Measurements from ENCODE around the gene TLCD1.
"Not testable (repeated sequence)": the region's sequence is repeated elsewhere in the genome, so short reads cannot be mapped to it uniquely, and the experiment has no call there.

TLCD1 gene

DNA sequence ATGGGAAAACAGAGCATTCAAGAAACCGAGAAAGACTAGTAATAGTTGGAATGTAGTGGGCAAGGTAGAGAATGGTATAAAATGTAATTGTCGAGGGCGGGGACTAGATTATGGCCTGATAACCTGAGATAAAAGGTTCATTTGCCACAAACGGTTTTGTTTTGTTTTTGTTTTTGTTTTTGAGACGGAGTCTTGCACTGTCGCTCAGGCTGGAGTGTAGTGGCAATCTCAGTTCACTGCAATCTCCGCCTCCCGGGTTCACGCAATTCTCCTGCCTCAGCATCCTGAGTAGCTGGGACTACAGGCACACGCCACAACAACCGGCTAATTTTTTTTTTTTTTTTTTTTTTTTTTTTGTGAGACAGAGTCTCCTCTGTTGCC is 3.9 kb upstream of the TLCD1 start:
- Histone ChIP-seq H3K36me3 (ENCODE audit: insufficient read depth, low read length) (peaks cover 7% of the 10 kb centered on the region), H3K27me3 (ENCODE audit: insufficient read depth, low read length) (no peaks in the 10 kb centered on the region), H3K4me1 (ENCODE audit: insufficient read depth, low read length) (peaks cover 21% of the 10 kb centered on the region), H3K4me3 (ENCODE audit: low read length) (no peak overlapping the region), H3K9me3 (ENCODE audit: low read length) (no peaks in the 10 kb centered on the region), H2AFZ (ENCODE audit: low read depth, low read length) (no peak overlapping the region)

DNA sequence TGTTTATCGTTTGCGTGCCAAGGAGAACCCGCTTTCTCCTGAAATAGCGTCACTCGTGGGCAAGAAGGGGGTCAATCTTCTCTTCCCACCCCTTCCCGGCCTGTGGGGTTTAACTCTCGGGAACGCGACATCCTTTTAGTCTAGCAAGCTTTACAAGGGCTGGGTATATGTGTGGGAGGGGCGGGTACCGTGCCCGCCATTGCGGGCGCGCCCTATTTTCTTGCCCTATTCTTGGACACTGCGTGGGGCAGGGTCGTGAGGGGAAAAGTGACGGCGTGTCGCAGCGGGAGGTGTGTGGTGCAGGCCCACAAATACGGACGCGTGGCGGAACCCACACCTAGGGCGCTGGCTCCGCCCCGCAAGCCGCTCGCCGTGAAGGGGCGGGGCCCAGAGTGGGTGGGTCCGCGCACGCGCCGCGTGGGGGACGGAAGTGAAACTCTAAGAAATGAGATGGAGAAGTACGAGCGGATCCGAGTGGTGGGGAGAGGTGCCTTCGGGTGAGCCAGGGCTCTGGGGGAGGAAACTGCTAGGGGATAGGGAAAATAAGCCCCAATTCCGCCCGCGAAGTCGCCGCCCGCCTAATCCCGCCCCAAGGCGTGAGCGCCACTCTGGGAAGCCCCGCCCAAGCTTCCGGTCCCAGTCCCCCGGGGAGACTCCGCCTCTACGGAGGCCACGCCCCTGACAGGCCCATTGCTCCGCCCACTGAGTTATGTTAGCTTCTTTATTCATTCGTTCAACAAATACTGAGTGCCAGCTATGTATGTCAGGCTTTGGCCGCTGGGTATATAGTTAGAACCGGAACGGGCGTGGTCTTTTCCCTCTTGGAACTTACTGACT is 2.5 kb upstream of the TLCD1 start, which contains the start of gene NEK8:
Gene NEK8 (plus strand): TSS at position 425 of the 837 bp plus-strand sequence. CDS start 26 bp downstream, at position 451.
- Histone ChIP-seq H2AFZ (ENCODE audit: low read depth, low read length) (peak within 1 kb of the TSS; percentile 95), H3K9me3 (ENCODE audit: low read length) (no peaks in the 10 kb centered on the region), H3K4me3 (ENCODE audit: low read length) (peak within 1 kb of the TSS; percentile 93), H3K36me3 (ENCODE audit: insufficient read depth, low read length) (peaks cover 10% of the 10 kb centered on the region), H3K4me1 (ENCODE audit: insufficient read depth, low read length) (peaks cover 32% of the 10 kb centered on the region), H3K27me3 (ENCODE audit: insufficient read depth, low read length) (no peaks in the 10 kb centered on the region)

DNA sequence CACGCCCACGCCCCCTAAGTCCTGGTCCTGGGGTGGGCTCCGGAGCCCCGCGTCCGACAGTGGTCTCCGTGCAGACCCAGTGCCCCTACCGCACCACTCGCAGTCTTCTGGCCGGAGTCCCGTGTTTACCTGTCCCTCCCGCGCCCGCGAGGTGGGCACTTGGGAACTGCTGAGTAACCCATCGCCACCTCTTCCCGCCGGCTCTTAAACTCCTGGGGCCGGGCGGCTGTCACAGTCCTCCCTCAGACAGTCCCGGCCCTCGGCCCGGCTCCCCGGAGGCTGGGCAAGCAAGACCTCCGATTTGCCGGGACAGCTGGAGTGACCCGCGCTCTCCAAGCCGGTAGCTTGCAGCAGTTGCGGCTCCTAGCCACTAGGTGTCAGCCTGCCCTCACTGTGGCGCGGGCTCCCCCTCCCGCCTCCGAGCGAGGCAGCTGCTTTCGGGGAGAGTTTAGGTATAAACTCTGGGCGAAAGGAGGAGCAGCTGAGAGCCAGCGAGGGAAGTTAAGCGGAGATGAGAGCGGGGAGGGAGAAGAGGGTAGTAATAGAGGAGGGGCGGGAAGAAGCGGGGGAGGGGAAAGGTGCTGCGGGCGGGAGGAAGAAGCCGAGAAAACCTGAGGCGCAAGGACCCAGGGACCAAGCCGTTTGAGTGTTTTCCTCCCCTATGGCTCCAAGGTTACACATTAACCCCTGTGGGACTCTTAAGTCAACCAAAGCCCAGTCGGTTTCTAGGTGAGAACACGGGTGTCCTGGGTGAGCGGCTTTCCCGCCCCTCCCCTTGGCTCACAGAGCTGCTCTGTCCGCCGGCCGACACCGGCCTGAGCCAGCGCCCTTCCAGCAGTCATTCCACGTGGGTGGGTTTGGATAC is 826 bp upstream of the TLCD1 start:
- Histone ChIP-seq H3K4me3 (ENCODE audit: low read length) (peak overlapping the region; percentile 93), H3K36me3 (ENCODE audit: insufficient read depth, low read length) (peaks cover 26% of the 10 kb centered on the region), H2AFZ (ENCODE audit: low read depth, low read length) (peak overlapping the region; percentile 64), H3K27me3 (ENCODE audit: insufficient read depth, low read length) (no peaks in the 10 kb centered on the region), H3K4me1 (ENCODE audit: insufficient read depth, low read length) (peaks cover 47% of the 10 kb centered on the region), H3K9me3 (ENCODE audit: low read length) (no peaks in the 10 kb centered on the region)

DNA sequence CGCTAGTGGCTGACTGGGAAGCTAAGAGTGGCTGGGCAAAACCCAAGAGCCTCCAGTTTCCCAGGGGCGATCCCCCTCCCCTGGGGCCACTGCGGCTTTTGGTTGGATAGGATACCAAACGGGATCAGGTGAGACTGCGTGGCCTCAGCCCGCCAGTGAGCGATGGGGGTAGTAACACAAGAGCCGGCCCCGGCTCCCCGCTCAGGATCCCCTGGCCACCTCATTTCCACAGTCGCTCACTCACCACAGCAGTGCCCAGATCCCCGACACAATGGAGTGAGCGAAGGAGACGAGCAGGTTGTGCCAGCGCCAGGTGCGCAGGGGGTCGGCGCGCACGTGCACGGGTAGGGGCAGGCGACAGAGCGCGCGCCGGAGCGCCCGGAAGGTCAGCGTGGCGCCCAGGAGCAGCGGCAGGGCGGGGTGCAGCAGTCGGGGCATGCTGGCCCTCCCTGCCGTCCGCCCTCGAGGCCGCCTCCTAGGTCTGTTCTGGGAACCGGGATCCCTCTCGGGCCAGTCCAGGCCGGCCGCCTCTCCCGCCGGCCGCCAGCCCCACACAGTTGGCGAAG is 290 bp downstream of the TLCD1 start:
- Histone ChIP-seq H3K27me3 (ENCODE audit: insufficient read depth, low read length) (no peaks in the 10 kb centered on the region), H2AFZ (ENCODE audit: low read depth, low read length) (no peak overlapping the region), H3K4me1 (ENCODE audit: insufficient read depth, low read length) (peaks cover 58% of the 10 kb centered on the region), H3K9me3 (ENCODE audit: low read length) (no peaks in the 10 kb centered on the region), H3K36me3 (ENCODE audit: insufficient read depth, low read length) (peaks cover 34% of the 10 kb centered on the region), H3K4me3 (ENCODE audit: low read length) (peak overlapping the region; percentile 93)

DNA sequence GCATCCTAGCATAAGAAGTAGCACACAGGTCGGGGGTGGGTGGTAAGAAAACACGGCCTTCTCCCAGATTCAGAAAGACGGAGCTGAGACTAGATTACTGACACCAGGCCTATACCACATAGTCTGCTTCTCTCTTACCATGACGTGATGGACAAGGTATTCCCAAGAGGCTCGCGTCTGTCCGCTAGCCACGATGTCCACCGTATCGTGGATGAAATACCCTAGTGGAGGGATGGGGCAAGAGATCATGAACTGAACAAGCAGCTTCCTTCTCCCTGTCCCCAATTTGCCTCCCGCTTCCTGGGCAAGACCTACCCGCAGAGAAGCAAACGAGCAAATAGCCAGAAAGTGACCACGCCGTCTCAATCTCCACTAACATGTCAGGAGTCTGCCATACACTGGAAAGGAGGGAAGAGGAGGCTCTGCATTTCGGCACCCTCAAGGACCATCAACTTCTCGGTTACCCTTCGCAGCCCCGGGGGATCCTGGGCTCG is 820 bp downstream of the TLCD1 start:
- no peaks in the 10 kb centered on the region for H3K9me3 ChIP-seq (ENCODE audit: low read length)
- H3K4me1 ChIP-seq (ENCODE audit: insufficient read depth, low read length) = peaks cover 59% of the 10 kb centered on the region
- no peak overlapping the region for H2AFZ ChIP-seq (ENCODE audit: low read depth, low read length)
- no peaks in the 10 kb centered on the region for H3K27me3 ChIP-seq (ENCODE audit: insufficient read depth, low read length)
- H3K36me3 ChIP-seq (ENCODE audit: insufficient read depth, low read length) = peaks cover 34% of the 10 kb centered on the region
- peak overlapping the region; percentile 93 for H3K4me3 ChIP-seq (ENCODE audit: low read length)

DNA sequence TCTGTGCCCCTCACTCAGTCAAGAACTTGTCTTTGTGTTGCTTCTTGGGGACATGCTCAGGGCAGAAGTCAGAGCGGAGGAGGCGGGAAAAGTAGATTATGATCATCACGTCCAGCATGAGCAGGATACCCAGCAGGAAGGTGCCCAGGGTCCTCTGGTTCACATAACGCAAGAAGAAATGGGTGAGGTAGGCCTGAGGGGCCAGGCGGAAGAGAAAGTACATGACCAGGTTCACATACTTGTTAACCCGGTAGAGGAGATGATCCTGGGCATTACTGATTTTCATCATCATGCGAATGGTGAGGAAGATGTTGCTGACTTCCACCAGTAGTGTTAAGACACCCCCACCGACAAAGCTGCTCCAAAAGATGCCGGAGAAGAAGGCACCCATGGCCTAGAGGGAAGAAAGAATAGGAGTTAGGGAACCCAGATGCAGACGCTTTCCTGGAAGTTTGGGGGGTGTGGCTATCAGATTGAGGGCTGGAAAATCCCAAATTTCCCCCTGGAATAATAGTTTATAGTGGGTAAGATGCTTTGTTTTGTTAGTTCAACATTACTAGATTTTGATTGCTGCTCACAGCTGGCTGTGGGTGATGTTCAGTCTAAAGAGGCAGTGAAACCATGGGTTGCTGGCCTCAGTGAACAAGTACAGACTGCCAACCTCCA is 1.4 kb downstream of the TLCD1 start:
- peaks cover 59% of the 10 kb centered on the region for H3K4me1 ChIP-seq (ENCODE audit: insufficient read depth, low read length)
- no peaks in the 10 kb centered on the region for H3K9me3 ChIP-seq (ENCODE audit: low read length)
- H3K27me3 ChIP-seq (ENCODE audit: insufficient read depth, low read length) = no peaks in the 10 kb centered on the region
- H3K4me3 ChIP-seq (ENCODE audit: low read length) = peak overlapping the region; percentile 93
- no peak overlapping the region for H2AFZ ChIP-seq (ENCODE audit: low read depth, low read length)
- H3K36me3 ChIP-seq (ENCODE audit: insufficient read depth, low read length) = peaks cover 34% of the 10 kb centered on the region

DNA sequence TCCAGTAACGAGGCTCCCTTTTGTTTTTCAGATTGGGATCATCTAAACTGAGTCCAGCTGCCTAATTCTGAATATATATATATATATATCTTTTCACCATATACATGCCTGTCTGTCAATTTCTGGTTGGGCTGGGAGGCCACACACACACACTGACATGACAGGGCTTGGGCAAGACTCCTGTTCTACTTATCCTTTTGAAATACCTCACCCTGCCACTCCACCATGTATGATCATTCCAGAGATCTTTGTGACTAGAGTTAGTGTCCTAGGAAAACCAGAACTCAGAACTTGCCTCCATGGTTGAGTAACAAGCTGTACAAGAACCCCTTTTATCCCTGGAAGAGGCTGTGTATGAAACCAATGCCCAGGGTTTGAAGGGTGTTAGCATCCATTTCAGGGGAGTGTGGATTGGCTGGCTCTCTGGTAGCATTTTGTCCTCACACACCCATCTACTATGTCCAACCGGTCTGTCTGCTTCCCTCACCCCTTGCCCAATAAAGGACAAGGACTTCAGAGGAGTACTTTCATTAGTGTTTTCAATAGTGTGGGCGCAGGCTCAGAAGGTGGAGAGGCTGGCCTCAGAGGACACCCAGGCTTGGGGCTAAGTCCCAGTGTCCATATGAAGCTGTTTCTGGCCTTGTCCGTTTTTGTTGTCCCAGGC is 2.1 kb downstream of the TLCD1 start:
- H3K27me3 ChIP-seq (ENCODE audit: insufficient read depth, low read length); H3K9me3 ChIP-seq (ENCODE audit: low read length); H2AFZ ChIP-seq (ENCODE audit: low read depth, low read length); H3K4me3 ChIP-seq (ENCODE audit: low read length): not testable (repeated sequence)
- Histone ChIP-seq H3K4me1 (ENCODE audit: insufficient read depth, low read length) (peaks cover 60% of the 10 kb centered on the region), H3K36me3 (ENCODE audit: insufficient read depth, low read length) (peaks cover 34% of the 10 kb centered on the region)

DNA sequence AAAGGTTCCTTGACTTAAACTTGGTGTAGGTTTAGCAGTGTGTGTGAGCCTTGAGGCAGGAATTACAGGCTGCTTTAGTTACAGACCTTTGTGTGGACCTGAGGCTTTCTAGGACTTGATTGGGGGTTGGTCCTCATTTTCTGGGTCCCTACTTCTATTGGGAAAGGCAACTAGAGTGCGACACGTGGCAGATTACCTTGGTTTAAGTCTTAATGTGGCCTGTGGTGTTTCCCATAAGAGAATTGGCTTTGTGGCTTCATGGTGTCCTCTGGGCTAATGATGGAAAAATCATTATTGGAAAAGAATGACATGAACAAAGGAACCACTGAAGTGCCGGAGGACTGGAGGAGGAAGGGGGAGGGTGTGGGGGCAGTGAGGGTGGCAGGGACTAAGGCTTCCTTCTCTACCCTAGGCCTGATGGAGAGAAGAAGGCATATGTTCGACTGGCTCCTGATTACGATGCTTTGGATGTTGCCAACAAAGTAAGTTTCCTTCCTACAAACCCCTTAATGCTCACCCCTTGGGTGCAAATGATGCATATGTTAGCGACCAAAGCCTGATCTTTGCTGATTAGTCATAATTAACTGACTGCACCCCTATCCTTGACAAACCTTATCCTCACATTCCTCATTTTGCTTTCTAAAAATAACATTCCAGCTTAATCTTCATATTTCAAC is 2.7 kb downstream of the TLCD1 start:
- H3K4me1 ChIP-seq (ENCODE audit: insufficient read depth, low read length) = peaks cover 67% of the 10 kb centered on the region
- H2AFZ ChIP-seq (ENCODE audit: low read depth, low read length) = no peak overlapping the region
- H3K9me3 ChIP-seq (ENCODE audit: low read length) = no peaks in the 10 kb centered on the region
- peaks cover 34% of the 10 kb centered on the region for H3K36me3 ChIP-seq (ENCODE audit: insufficient read depth, low read length)
- H3K27me3 ChIP-seq (ENCODE audit: insufficient read depth, low read length) = no peaks in the 10 kb centered on the region
- no peak overlapping the region for H3K4me3 ChIP-seq (ENCODE audit: low read length)

DNA sequence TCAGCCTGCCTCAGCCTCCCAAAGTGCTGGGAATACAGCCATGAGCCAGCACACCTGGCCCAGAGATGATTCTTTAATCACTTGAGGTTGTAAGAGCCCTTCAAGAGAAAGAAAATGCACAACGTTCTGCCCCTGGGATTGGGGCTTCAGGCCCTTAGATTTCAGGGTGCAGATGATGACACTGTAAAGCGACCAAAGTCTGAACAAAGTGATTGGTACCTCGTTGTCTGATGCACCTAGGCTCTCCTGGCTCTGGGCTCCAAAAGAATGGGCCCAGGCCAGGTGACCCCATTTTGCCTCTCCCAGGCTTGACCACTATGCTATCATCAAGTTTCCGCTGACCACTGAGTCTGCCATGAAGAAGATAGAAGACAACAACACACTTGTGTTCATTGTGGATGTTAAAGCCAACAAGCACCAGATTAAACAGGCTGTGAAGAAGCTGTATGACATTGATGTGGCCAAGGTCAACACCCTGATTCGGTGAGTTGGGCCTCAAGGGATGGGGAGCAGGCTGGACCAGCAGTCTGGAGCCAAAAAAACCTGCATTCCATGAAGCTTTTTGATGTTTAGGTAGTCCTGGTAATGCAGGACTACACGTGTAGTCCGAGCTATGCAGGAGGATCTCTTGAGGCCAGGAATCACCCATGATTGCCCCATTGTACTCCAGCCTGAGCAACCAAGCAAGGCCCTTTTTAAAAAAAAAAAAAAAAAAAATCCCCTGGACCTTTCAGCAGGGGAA is 3.4 kb downstream of the TLCD1 start:
- Histone ChIP-seq H3K4me1 (ENCODE audit: insufficient read depth, low read length) (peaks cover 64% of the 10 kb centered on the region), H3K36me3 (ENCODE audit: insufficient read depth, low read length) (peaks cover 34% of the 10 kb centered on the region), H3K27me3 (ENCODE audit: insufficient read depth, low read length) (no peaks in the 10 kb centered on the region), H3K4me3 (ENCODE audit: low read length) (no peak overlapping the region), H2AFZ (ENCODE audit: low read depth, low read length) (no peak overlapping the region), H3K9me3 (ENCODE audit: low read length) (no peaks in the 10 kb centered on the region)

DNA sequence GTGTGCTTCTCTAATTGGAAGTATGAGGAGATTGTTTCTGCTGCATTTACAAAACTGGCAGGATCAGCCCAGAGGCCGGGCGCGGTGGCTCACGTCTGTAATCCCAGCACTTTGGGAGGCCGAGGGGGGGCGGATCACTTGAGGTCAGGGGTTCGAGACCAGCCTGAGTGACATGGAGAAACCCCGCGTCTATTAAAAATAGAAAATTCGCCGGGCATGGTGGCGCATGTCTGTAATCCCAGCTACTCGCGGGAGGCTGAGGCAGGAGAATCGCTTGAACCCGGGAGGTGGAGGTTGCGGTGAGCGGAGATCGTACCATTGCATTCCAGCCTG is 5.1 kb downstream of the TLCD1 start:
- Histone ChIP-seq H3K4me3 (ENCODE audit: low read length) (peak overlapping the region; percentile 77), H3K36me3 (ENCODE audit: insufficient read depth, low read length) (peaks cover 36% of the 10 kb centered on the region), H3K4me1 (ENCODE audit: insufficient read depth, low read length) (peaks cover 68% of the 10 kb centered on the region)
- not testable (repeated sequence) for H3K9me3 ChIP-seq (ENCODE audit: low read length); H2AFZ ChIP-seq (ENCODE audit: low read depth, low read length); H3K27me3 ChIP-seq (ENCODE audit: insufficient read depth, low read length)

DNA sequence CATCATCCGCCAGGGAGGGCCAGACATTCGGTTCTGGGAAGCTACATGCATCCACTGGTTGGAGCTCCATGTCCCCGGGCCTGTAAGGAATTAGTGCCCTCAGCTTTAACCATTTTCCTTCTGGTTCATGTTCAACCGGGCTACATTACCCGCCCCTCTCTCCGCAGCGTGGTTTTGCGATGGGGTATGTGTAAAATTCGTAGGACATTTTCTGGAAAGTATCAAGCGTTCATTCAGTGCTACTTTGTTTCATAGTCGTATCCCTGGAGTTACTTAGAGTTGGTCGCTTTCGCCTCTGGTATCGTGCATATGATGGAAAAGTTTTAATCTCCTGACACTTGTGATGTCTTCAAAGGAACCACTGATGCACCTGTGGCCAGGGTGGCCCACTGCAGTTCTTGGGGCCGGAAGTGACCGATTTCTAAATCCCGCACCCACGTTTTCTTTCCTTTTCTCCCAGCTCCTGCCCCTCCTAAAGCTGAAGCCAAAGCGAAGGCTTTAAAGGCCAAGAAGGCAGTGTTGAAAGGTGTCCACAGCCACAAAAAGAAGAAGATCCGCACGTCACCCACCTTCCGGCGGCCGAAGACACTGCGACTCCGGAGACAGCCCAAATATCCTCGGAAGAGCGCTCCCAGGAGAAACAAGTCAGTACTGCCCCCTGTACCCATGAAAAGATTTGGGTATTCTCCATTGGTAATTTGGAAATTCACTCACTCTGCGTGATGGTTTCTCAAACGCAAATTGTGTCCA is 5.6 kb downstream of the TLCD1 start:
- H3K4me1 ChIP-seq (ENCODE audit: insufficient read depth, low read length) = peaks cover 70% of the 10 kb centered on the region
- no peak overlapping the region for H2AFZ ChIP-seq (ENCODE audit: low read depth, low read length)
- H3K36me3 ChIP-seq (ENCODE audit: insufficient read depth, low read length) = peaks cover 42% of the 10 kb centered on the region
- no peaks in the 10 kb centered on the region for H3K27me3 ChIP-seq (ENCODE audit: insufficient read depth, low read length)
- peak overlapping the region; percentile 77 for H3K4me3 ChIP-seq (ENCODE audit: low read length)
- H3K9me3 ChIP-seq (ENCODE audit: low read length) = no peaks in the 10 kb centered on the region

All from neuron (in vitro differentiated cells).